Right cardiac atrium (tissue), 5 donors: ENCODE measurements around the gene INPP5J. TPM values are rescaled to one million over a fixed set of nuclear protein-coding genes. Genes with fewer than 3 reads are reported as not detected.

Source experiments
- ATAC-seq, 2 donors: fragments of 200-7000 bp; cut with Tn5 transposase; one replicate each; pipeline versions ENCODE4 v1.8.0 to v1.9.1; 2020; ENCODE audit warnings: moderate library complexity in 2 of 2, mild to moderate bottlenecking in 1 of 2
- DNase-seq, 3 donors: peaks; one replicate each; pipeline ENCODE4 v3.0.0-alpha.2; 2020
- H3K27ac ChIP-seq: one replicate; pipeline ENCODE4 v1.5.1; 2013; ENCODE audit warnings: mild to moderate bottlenecking, low read length, control low read depth, moderate library complexity
- H3K27me3 ChIP-seq: one replicate; pipeline ENCODE4 v1.6.1; 2013; ENCODE audit not compliant: control insufficient read depth, insufficient read depth
- H3K4me1 ChIP-seq: one replicate; pipeline ENCODE4 v1.6.1; 2013; ENCODE audit warnings: low read length; ENCODE audit not compliant: control insufficient read depth, insufficient read depth
- H3K4me3 ChIP-seq: one replicate; pipeline ENCODE4 v1.5.1; 2013; ENCODE audit warnings: low read length, control low read depth
- H3K9me3 ChIP-seq: one replicate; pipeline ENCODE4 v1.6.1; 2013; ENCODE audit warnings: low read length; ENCODE audit not compliant: control insufficient read depth
- WGBS: extraction: QIAGEN DNeasy Blood & Tissue Kit; methylation state at CpG from one replicate; pipeline ENCODE4 v1.1.7; 2013; 5-methylcytosine and 5-hydroxymethylcytosine counted together
- intact Hi-C, 4 donors: fragments of 100-400 bp; cut with DNase I; formaldehyde crosslinking; loops; one replicate each; pipeline versions ENCODE4 v1.11.0 to v1.14.0; 2022 to 2023
- polyA plus RNA-seq: library from polyadenylated mRNA; stranded (reverse); fragments of 200-250 nt; gene quantifications from one replicate; pipeline ENCODE4 v1.2.3, GENCODE V29; 2013
- total RNA-seq, 4 donors: library from RNA; stranded (reverse); fragmentation: NEBNext Ultra II Directional; extraction: Animal tissue kit (Norgen Biotek cat#: 25700); gene quantifications; one replicate each; pipeline ENCODE4 v1.2.1, GENCODE V29; 2021
- donor health status: healthy with polysubstance abuse.
- donor health status: DM: no; HTN: yes; CAD: no.
- donor health status: DM: no; HTN: no; CAD: no.
- donor health status: DM: no; HTN: yes; CAD: no; lungs with severe emphysema.
- donor health status: DM: yes; HTN: yes; CAD: no.

The INPP5J gene
- total and polyA plus RNA-seq, 5 donors, result 28.8 to 62.1 (median 43.2) TPM

GRCh38 chr22:31139866-31140716 is 17.3 kb downstream of the INPP5J start, which contains the start of gene PLA2G3:
Gene PLA2G3 (minus strand): TSS chr22:31140508. CDS start chr22:31140354, 154 bp downstream.
- intact Hi-C loops, result loop anchor here in 2 of 4 donors (10.0 kb wide), 1 partner anchor 195 kb away; no protein-coding TSS in a partner anchor
- WGBS, result 34% methylated on average over 24 of the region's 24 CpGs
- Histone ChIP-seq H3K4me1 (no peaks in the 10 kb centered on the region), H3K27ac (no peak within 1 kb of the TSS), H3K27me3 (no peaks in the 10 kb centered on the region), H3K9me3 (no peaks in the 10 kb centered on the region), H3K4me3 (no peak within 1 kb of the TSS)
- DNase-seq (peak in 1 of 3 donors; percentile 57), ATAC-seq (peak in 1 of 2 donors; percentile 26)

GRCh38 chr22:31140746-31141145 is 18.0 kb downstream of the INPP5J start:
- WGBS, result 79% methylated on average over 5 of the region's 5 CpGs
- DNase-seq (peak in 1 of 3 donors; percentile 57), ATAC-seq (peak in 1 of 2 donors; percentile 4)
- intact Hi-C loops, result loop anchor here in 2 of 4 donors (10.0 kb wide), 1 partner anchor 196 kb away; no protein-coding TSS in a partner anchor
- Histone ChIP-seq H3K27me3 (no peaks in the 10 kb centered on the region), H3K27ac (no peak overlapping the region), H3K9me3 (no peaks in the 10 kb centered on the region), H3K4me3 (no peak overlapping the region), H3K4me1 (no peaks in the 10 kb centered on the region)

- DNase-seq (no peak), ATAC-seq (no peak)
- WGBS, result 97% methylated on average over 2 of the region's 2 CpGs
- Histone ChIP-seq H3K27ac (no peak overlapping the region), H3K4me1 (no peaks in the 10 kb centered on the region), H3K4me3 (no peak overlapping the region), H3K9me3 (no peaks in the 10 kb centered on the region), H3K27me3 (no peaks in the 10 kb centered on the region)
- intact Hi-C loops, result loop anchor here in 2 of 4 donors (10.0 kb wide), 1 partner anchor 197 kb away; no protein-coding TSS in a partner anchor
Measured at GRCh38 chr22:31141551-31141950, 18.8 kb downstream of the INPP5J start.

- H3K9me3 ChIP-seq, result no peaks in the 10 kb centered on the region
- no peaks in the 10 kb centered on the region for H3K27me3 ChIP-seq
- ATAC-seq, result no peak
- H3K27ac ChIP-seq, result no peak overlapping the region
- DNase-seq, result no peak
- intact Hi-C loops, result loop anchor here in 2 of 4 donors (10.0 kb wide), 1 partner anchor 197 kb away; no protein-coding TSS in a partner anchor
- 84% methylated on average over 4 of the region's 4 CpGs for WGBS
- H3K4me1 ChIP-seq, result no peaks in the 10 kb centered on the region
- no peak overlapping the region for H3K4me3 ChIP-seq
Measured at GRCh38 chr22:31142285-31142684, 19.5 kb downstream of the INPP5J start.

- Histone ChIP-seq H3K4me3 (no peak overlapping the region), H3K27me3 (no peaks in the 10 kb centered on the region), H3K27ac (peak overlapping the region; percentile 30), H3K4me1 (no peaks in the 10 kb centered on the region), H3K9me3 (no peaks in the 10 kb centered on the region)
- ATAC-seq (peak; percentile 4 to 17), DNase-seq (no peak)
- intact Hi-C loops, result loop anchor here in 2 of 4 donors (10.0 kb wide), 1 partner anchor 198 kb away; no protein-coding TSS in a partner anchor
- WGBS, result 54% methylated on average over 3 of the region's 3 CpGs
Measured at GRCh38 chr22:31143038-31143437, 20.3 kb downstream of the INPP5J start.

GRCh38 chr22:31143537-31143936 is 20.8 kb downstream of the INPP5J start:
- H3K9me3 ChIP-seq, result no peaks in the 10 kb centered on the region
- H3K4me3 ChIP-seq, result no peak overlapping the region
- no peaks in the 10 kb centered on the region for H3K4me1 ChIP-seq
- intact Hi-C loops, result loop anchor here in 2 of 4 donors (10.0 kb wide), 1 partner anchor 199 kb away; no protein-coding TSS in a partner anchor
- DNase-seq, result peak in 1 of 3 donors; percentile 72
- 48% methylated on average over 3 of the region's 3 CpGs for WGBS
- no peaks in the 10 kb centered on the region for H3K27me3 ChIP-seq
- peak; percentile 6 to 36 for ATAC-seq
- peak overlapping the region; percentile 30 for H3K27ac ChIP-seq

- Histone ChIP-seq H3K27me3 (no peaks in the 10 kb centered on the region), H3K4me3 (no peak overlapping the region), H3K27ac (no peak overlapping the region), H3K4me1 (no peaks in the 10 kb centered on the region), H3K9me3 (no peaks in the 10 kb centered on the region)
- no peak for ATAC-seq
- no peak for DNase-seq
- intact Hi-C loops, result loop anchor here in 2 of 4 donors (10.0 kb wide), 1 partner anchor 199 kb away; no protein-coding TSS in a partner anchor
Measured at GRCh38 chr22:31144223-31144622, 21.5 kb downstream of the INPP5J start.

- ATAC-seq (peak; percentile 85 to 94), DNase-seq (peak in 2 of 3 donors; percentile 30 to 64)
- Histone ChIP-seq H3K27ac (peak overlapping the region; percentile 65), H3K4me1 (no peaks in the 10 kb centered on the region), H3K9me3 (no peaks in the 10 kb centered on the region), H3K4me3 (no peak overlapping the region), H3K27me3 (no peaks in the 10 kb centered on the region)
- intact Hi-C loops, result loop anchor here in 3 of 4 donors (2.0 to 10.0 kb wide), 6 partner anchors 36 to 204 kb away; partner anchors contain the start of gene SELENOM (in 1 of the 3)
- WGBS, result 35% methylated on average over 1 of the region's 1 CpG
Measured at GRCh38 chr22:31148488-31148887, 25.7 kb downstream of the INPP5J start.

- intact Hi-C loops, result loop anchor here in 3 of 4 donors (2.0 to 10.0 kb wide), 6 partner anchors 37 to 204 kb away; partner anchors contain the start of gene SELENOM (in 1 of the 3)
- no peak overlapping the region for H3K4me3 ChIP-seq
- peak; percentile 79 to 89 (median 88) for DNase-seq
Measured at GRCh38 chr22:31148953-31149627, 26.3 kb downstream of the INPP5J start.

GRCh38 chr22:31150615-31151014 is 27.8 kb downstream of the INPP5J start:
- H3K27me3 ChIP-seq, result no peaks in the 10 kb centered on the region
- intact Hi-C loops, result loop anchor here in 1 of 4 donors (10.0 kb wide), 1 partner anchor 206 kb away; no protein-coding TSS in a partner anchor
- H3K9me3 ChIP-seq, result no peaks in the 10 kb centered on the region
- ATAC-seq, result no peak
- no peak for DNase-seq
- 91% methylated on average over 3 of the region's 3 CpGs for WGBS
- H3K4me3 ChIP-seq, result no peak overlapping the region
- no peaks in the 10 kb centered on the region for H3K4me1 ChIP-seq
- H3K27ac ChIP-seq, result no peak overlapping the region

More at GRCh38 chr22:31148953-31149627, 26.3 kb downstream of the INPP5J start:
- H3K27me3 ChIP-seq, result no peaks in the 10 kb centered on the region
- H3K4me1 ChIP-seq, result no peaks in the 10 kb centered on the region
- H3K27ac ChIP-seq, result peak overlapping the region; percentile 65
- peak; percentile 95 to 96 for ATAC-seq
- no peaks in the 10 kb centered on the region for H3K9me3 ChIP-seq
- 10% methylated on average over 5 of the region's 5 CpGs for WGBS
